Suprapubic skin (tissue), 4 donors: Measurements from ENCODE around the gene NR2F2.

Experiments
- CTCF ChIP-seq, 2 donors: fragments of 200-600 bp in 1 of 2; fragments of 450-650 bp in 1 of 2; sonication (generic) in 1 of 2; IDR thresholded peaks; one replicate each; pipeline ENCODE4 v1.5.1; 2016 to 2019; ENCODE audit warnings: antibody characterized with exemption in 2 of 2, mild to moderate bottlenecking in 1 of 2, moderate library complexity in 1 of 2
- EP300 ChIP-seq: sonication (generic); formaldehyde crosslinking; IDR thresholded peaks from one replicate; pipeline ENCODE4 v1.6.1; 2017; ENCODE audit warnings: antibody characterized with exemption
- POLR2A ChIP-seq, 2 donors: fragments of 450-650 bp; IDR thresholded peaks; one replicate each; pipeline ENCODE4 v1.6.1; 2017; ENCODE audit warnings: antibody characterized with exemption in 2 of 2, mild to moderate bottlenecking in 2 of 2, moderate library complexity in 2 of 2
- POLR2AphosphoS5 ChIP-seq, 3 donors: sonication (generic); formaldehyde crosslinking; IDR thresholded peaks; one replicate each; pipeline ENCODE4 v1.6.1; 2017; ENCODE audit warnings: antibody characterized with exemption in 3 of 3

- TF ChIP-seq POLR2A (IDR thresholded peaks at IDR 0.05) (no peak), CTCF (IDR thresholded peaks at IDR 0.05) (no peak), EP300 (no peak), POLR2AphosphoS5 (IDR thresholded peaks at IDR 0.05) (no peak)
Measured at GRCh38 chr15:96320703-96321638, 9.5 kb upstream of the NR2F2 start.
